GM23338 (cell line): ENCODE measurements around the gene MEGF10.

Source experiments
- CTCF ChIP-seq, 2 experiments: fragments of 200-600 bp in 1 of 2; sonication (generic) in 1 of 2; conservative IDR thresholded peaks; 2 replicates each; pipeline versions ENCODE4 v1.5.1 to v1.6.1; 2016 to 2017; ENCODE audit warnings: antibody characterized with exemption in 2 of 2, low read depth in 2 of 2, mild to moderate bottlenecking in 2 of 2, moderate library complexity in 1 of 2
- EZH2 ChIP-seq: fragments of 200-600 bp; sonication (generic); IDR thresholded peaks from one replicate; pipeline ENCODE4 v1.8.0; 2017; ENCODE audit warnings: antibody characterized with exemption, mild to moderate bottlenecking, low read depth; ENCODE audit not compliant: unreplicated experiment
- EZH2phosphoT487 ChIP-seq: fragments of 200-600 bp; sonication (generic); IDR thresholded peaks from one replicate; pipeline ENCODE4 v1.8.1; 2018; ENCODE audit warnings: antibody characterized with exemption; ENCODE audit not compliant: unreplicated experiment
- POLR2AphosphoS5 ChIP-seq: IDR thresholded peaks from 2 replicates; pipeline ENCODE4 v1.6.1; 2016; ENCODE audit warnings: antibody characterized with exemption, low read depth
- TF ChIP-seq, protein P1 (sequence below): IDR thresholded peaks from 2 replicates; pipeline ENCODE4 v1.6.1; 2016; ENCODE audit warnings: antibody characterized with exemption

DNA sequence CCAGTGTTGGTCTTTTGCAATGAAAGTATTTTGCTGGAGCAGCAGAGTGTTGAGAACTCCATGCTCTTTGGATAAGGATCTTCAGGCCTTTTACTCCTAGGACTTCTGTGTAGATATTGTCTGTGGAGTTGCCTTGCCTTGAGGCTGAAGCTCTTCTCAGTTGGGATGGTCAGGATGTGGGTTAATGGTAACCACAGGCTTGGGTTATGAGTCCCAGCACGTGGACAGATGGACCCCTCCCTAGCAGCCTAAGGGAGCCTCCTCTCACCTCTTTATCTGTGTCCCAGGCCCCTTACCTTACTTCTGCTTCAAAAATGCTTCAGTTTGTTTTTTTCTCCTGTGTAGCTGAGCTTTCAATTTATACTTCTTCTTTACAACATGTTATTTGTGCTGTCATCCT is 109.9 kb downstream of the MEGF10 start:
- TF ChIP-seq CTCF (conservative IDR thresholded peaks at IDR 0.05; ENCODE audit: low read depth in 2 of 2): no peak
- no peak for TF ChIP-seq EZH2
- TF ChIP-seq POLR2AphosphoS5: no peak
- TF ChIP-seq, protein P1, sequence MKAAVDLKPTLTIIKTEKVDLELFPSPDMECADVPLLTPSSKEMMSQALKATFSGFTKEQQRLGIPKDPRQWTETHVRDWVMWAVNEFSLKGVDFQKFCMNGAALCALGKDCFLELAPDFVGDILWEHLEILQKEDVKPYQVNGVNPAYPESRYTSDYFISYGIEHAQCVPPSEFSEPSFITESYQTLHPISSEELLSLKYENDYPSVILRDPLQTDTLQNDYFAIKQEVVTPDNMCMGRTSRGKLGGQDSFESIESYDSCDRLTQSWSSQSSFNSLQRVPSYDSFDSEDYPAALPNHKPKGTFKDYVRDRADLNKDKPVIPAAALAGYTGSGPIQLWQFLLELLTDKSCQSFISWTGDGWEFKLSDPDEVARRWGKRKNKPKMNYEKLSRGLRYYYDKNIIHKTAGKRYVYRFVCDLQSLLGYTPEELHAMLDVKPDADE: no peak
- TF ChIP-seq EZH2phosphoT487: no peak
